ENCODE results near the gene CBX4.

DNA sequence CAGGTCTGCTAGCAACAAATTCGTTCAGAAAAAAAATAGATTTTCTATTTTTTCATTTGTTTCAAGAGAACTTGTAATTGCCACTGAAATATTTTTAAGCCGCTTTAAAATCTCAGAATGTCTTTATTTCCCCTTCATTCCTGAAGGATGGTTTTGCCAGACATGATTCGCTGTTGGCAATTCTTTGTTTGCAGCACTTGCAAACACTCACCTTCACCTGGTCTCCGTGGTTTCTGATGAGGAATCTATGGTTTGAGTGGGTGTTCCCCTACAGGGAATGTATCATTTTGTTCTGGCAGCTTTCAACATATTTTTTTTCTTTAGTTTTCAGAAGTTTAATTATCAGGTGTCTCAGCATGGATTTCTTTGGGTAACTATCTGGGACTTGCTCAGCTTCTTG lies 36.3 kb upstream of the CBX4 start:
- TF ChIP-seq POLR2AphosphoS5 (IDR thresholded peaks at IDR 0.05; ENCODE audit: low read depth, low read length) (no peak), POLR2A (IDR thresholded peaks at IDR 0.05; ENCODE audit: low read depth, low read length) (no peak)

Measured in GM12891 (cell line).